Vagina (tissue), 2 donors: ENCODE results near the gene DLG3. TPM values are rescaled to one million over a fixed set of nuclear protein-coding genes. Genes with fewer than 3 reads are reported as not detected.

ENCODE experiments used
- DNase-seq, 2 donors: peaks; one replicate each; pipeline ENCODE4 v3.0.0-alpha.2; 2017; ENCODE audit errors: extremely low spot score in 2 of 2
- H3K27ac ChIP-seq: fragments of 200-600 bp; sonication (generic); one replicate; pipeline ENCODE4 v1.5.1; 2019
- H3K27me3 ChIP-seq: fragments of 200-600 bp; sonication (generic); one replicate; pipeline ENCODE4 v1.5.1; 2019
- H3K36me3 ChIP-seq, 2 donors: fragments of 200-600 bp; sonication (generic); one replicate each; pipeline ENCODE4 v1.5.1; 2017 to 2019
- H3K4me1 ChIP-seq: fragments of 200-600 bp; sonication (generic); one replicate; pipeline ENCODE4 v1.5.1; 2019
- H3K4me3 ChIP-seq, 2 donors: fragments of 200-600 bp; sonication (generic); 1 replicate in 1 of 2; 2 replicates in 1 of 2; pipeline ENCODE4 v1.5.1; 2016 to 2019
- H3K9me3 ChIP-seq: fragments of 200-600 bp; sonication (generic); one replicate; pipeline ENCODE4 v1.5.1; 2019
- CTCF ChIP-seq, 3 experiments: fragments of 450-650 bp in 2 of 3; fragments of 200-600 bp in 1 of 3; sonication (generic) in 1 of 3; IDR thresholded peaks; one replicate each; pipeline ENCODE4 v1.5.1; 2017 to 2019; ENCODE audit warnings: antibody characterized with exemption in 3 of 3, mild to moderate bottlenecking in 2 of 3, moderate library complexity in 2 of 3
- POLR2A ChIP-seq, 2 donors: fragments of 450-650 bp; IDR thresholded peaks; one replicate each; pipeline ENCODE4 v1.6.1; 2017; ENCODE audit warnings: antibody characterized with exemption in 2 of 2, mild to moderate bottlenecking in 2 of 2, moderate library complexity in 2 of 2
- POLR2AphosphoS5 ChIP-seq, 2 donors: sonication (generic); formaldehyde crosslinking; IDR thresholded peaks; one replicate each; pipeline ENCODE4 v1.9.0; 2017; ENCODE audit warnings: antibody characterized with exemption in 2 of 2, mild to moderate bottlenecking in 2 of 2, low read depth in 1 of 2; ENCODE audit not compliant: insufficient read depth in 1 of 2
- intact Hi-C: fragments of 100-400 bp; cut with DNase I; formaldehyde crosslinking; loops from one replicate; pipeline ENCODE4 v1.15.1; 2023
- total RNA-seq: library from RNA; depleted of rRNA; stranded (reverse); fragments of >200 nt; gene quantifications from one replicate; pipeline ENCODE4 v1.2.3, GENCODE V29; 2016

DLG3 gene
- total RNA-seq, 1 donor from 2014 or later, result 27.0 TPM

- Histone ChIP-seq H3K27ac (no peak overlapping the region), H3K9me3 (no peaks in the 10 kb centered on the region), H3K4me3 (no peak overlapping the region), H3K27me3 (no peaks in the 10 kb centered on the region), H3K36me3 (peaks cover 0 to 4% of the 10 kb centered on the region in 2 donors), H3K4me1 (no peaks in the 10 kb centered on the region)
- DNase-seq, result no peak
- no peak for TF ChIP-seq POLR2A (IDR thresholded peaks at IDR 0.05)
- no peak for TF ChIP-seq CTCF (IDR thresholded peaks at IDR 0.05)
- TF ChIP-seq POLR2AphosphoS5 (IDR thresholded peaks at IDR 0.05; ENCODE audit: insufficient read depth in 1 of 2, low read depth in 1 of 2), result no peak
- intact Hi-C loops, result no loop called here
Measured at GRCh38 chrX:70488856-70489255, 44.2 kb downstream of the DLG3 start.

GRCh38 chrX:70494441-70494840 lies 49.8 kb downstream of the DLG3 start:
- DNase-seq, result no peak
- Histone ChIP-seq H3K9me3 (no peaks in the 10 kb centered on the region), H3K27ac (no peak overlapping the region), H3K4me3 (no peak overlapping the region), H3K4me1 (no peaks in the 10 kb centered on the region), H3K27me3 (no peaks in the 10 kb centered on the region), H3K36me3 (peaks cover 0 to 11% of the 10 kb centered on the region in 2 donors)
- TF ChIP-seq POLR2A (IDR thresholded peaks at IDR 0.05), result no peak
- TF ChIP-seq POLR2AphosphoS5 (IDR thresholded peaks at IDR 0.05; ENCODE audit: insufficient read depth in 1 of 2, low read depth in 1 of 2), result no peak
- no peak for TF ChIP-seq CTCF (IDR thresholded peaks at IDR 0.05)
- intact Hi-C loops, result no loop called here

GRCh38 chrX:70496491-70496890 lies 51.9 kb downstream of the DLG3 start:
- Histone ChIP-seq H3K9me3 (no peaks in the 10 kb centered on the region), H3K27ac (no peak overlapping the region), H3K4me1 (no peaks in the 10 kb centered on the region), H3K27me3 (no peaks in the 10 kb centered on the region), H3K4me3 (no peak overlapping the region), H3K36me3 (peaks cover 0 to 11% of the 10 kb centered on the region in 2 donors)
- intact Hi-C loops, result no loop called here
- no peak for TF ChIP-seq POLR2A (IDR thresholded peaks at IDR 0.05)
- TF ChIP-seq POLR2AphosphoS5 (IDR thresholded peaks at IDR 0.05; ENCODE audit: insufficient read depth in 1 of 2, low read depth in 1 of 2), result no peak
- no peak for TF ChIP-seq CTCF (IDR thresholded peaks at IDR 0.05)
- DNase-seq, result no peak

- no peaks in the 10 kb centered on the region for H3K27me3 ChIP-seq
- no peaks in the 10 kb centered on the region for H3K9me3 ChIP-seq
- H3K4me3 ChIP-seq, result no peak overlapping the region
- no peak for TF ChIP-seq CTCF (IDR thresholded peaks at IDR 0.05)
- no peak for TF ChIP-seq POLR2A (IDR thresholded peaks at IDR 0.05)
- no peak for TF ChIP-seq POLR2AphosphoS5 (IDR thresholded peaks at IDR 0.05; ENCODE audit: insufficient read depth in 1 of 2, low read depth in 1 of 2)
- DNase-seq, result no peak
- intact Hi-C loops, result no loop called here
- H3K36me3 ChIP-seq, result peaks cover 0 to 9% of the 10 kb centered on the region in 2 donors
- H3K27ac ChIP-seq, result no peak overlapping the region
- no peaks in the 10 kb centered on the region for H3K4me1 ChIP-seq
Measured at GRCh38 chrX:70497026-70497425, 52.4 kb downstream of the DLG3 start.

GRCh38 chrX:70498129-70498528 lies 53.5 kb downstream of the DLG3 start:
- intact Hi-C loops, result no loop called here
- no peaks in the 10 kb centered on the region for H3K4me1 ChIP-seq
- no peak overlapping the region for H3K27ac ChIP-seq
- no peak for DNase-seq
- H3K36me3 ChIP-seq, result peaks cover 0 to 7% of the 10 kb centered on the region in 2 donors
- no peaks in the 10 kb centered on the region for H3K27me3 ChIP-seq
- no peak overlapping the region for H3K4me3 ChIP-seq
- H3K9me3 ChIP-seq, result no peaks in the 10 kb centered on the region
- no peak for TF ChIP-seq CTCF (IDR thresholded peaks at IDR 0.05)
- TF ChIP-seq POLR2AphosphoS5 (IDR thresholded peaks at IDR 0.05; ENCODE audit: insufficient read depth in 1 of 2, low read depth in 1 of 2), result no peak
- TF ChIP-seq POLR2A (IDR thresholded peaks at IDR 0.05), result no peak
